Right lobe of liver (tissue), 4 donors: ENCODE results near the gene RNASE7.
"Not testable (repeated sequence)": the region's sequence is repeated elsewhere in the genome, so short reads cannot be mapped to it uniquely, and the experiment has no call there.

Source experiments
- POLR2A ChIP-seq: fragments of 450-650 bp; IDR thresholded peaks from one replicate; pipeline ENCODE4 v1.6.1; 2017; ENCODE audit warnings: antibody characterized with exemption, mild to moderate bottlenecking
- TF ChIP-seq, protein P1 (sequence below), 4 donors: fragments of 200-600 bp in 3 of 4; fragments of 450-650 bp in 1 of 4; IDR thresholded peaks; one replicate each; pipeline versions ENCODE4 v1.5.1 to v1.8.0; 2016 to 2022; ENCODE audit warnings: antibody characterized with exemption in 4 of 4, mild to moderate bottlenecking in 2 of 4
- donor health status: DM: no; HTN: no; CAD: no.
- donor health status: DM: no; HTN: no; CAD: no.
- donor health status: DM: no; HTN: yes; CAD: no.

DNA sequence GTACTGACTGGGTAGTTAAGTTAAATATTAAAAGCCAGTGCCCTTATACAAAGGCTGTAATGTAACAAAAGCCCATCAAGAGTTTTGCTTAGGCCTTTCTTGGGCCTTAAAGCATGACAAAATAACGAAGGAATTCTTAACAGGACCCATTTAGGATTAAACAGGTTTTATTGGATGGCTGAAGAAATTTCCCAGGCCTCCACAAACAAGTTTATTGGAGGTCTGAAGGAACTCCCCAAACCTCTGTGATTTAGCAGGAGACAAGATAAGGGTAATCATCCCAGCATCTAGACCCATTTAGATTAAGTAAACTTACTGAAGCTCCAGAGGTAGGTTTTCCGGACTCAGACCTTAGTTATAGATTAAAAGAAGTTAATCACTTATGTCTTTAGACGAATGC lies 32.4 kb upstream of the RNASE7 start:
- TF ChIP-seq, protein P1, sequence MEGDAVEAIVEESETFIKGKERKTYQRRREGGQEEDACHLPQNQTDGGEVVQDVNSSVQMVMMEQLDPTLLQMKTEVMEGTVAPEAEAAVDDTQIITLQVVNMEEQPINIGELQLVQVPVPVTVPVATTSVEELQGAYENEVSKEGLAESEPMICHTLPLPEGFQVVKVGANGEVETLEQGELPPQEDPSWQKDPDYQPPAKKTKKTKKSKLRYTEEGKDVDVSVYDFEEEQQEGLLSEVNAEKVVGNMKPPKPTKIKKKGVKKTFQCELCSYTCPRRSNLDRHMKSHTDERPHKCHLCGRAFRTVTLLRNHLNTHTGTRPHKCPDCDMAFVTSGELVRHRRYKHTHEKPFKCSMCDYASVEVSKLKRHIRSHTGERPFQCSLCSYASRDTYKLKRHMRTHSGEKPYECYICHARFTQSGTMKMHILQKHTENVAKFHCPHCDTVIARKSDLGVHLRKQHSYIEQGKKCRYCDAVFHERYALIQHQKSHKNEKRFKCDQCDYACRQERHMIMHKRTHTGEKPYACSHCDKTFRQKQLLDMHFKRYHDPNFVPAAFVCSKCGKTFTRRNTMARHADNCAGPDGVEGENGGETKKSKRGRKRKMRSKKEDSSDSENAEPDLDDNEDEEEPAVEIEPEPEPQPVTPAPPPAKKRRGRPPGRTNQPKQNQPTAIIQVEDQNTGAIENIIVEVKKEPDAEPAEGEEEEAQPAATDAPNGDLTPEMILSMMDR (IDR thresholded peaks at IDR 0.05), result not testable (repeated sequence)
- TF ChIP-seq POLR2A, result not testable (repeated sequence)
